ENCODE results near the gene GPLD1.

GPLD1 gene, protein sequence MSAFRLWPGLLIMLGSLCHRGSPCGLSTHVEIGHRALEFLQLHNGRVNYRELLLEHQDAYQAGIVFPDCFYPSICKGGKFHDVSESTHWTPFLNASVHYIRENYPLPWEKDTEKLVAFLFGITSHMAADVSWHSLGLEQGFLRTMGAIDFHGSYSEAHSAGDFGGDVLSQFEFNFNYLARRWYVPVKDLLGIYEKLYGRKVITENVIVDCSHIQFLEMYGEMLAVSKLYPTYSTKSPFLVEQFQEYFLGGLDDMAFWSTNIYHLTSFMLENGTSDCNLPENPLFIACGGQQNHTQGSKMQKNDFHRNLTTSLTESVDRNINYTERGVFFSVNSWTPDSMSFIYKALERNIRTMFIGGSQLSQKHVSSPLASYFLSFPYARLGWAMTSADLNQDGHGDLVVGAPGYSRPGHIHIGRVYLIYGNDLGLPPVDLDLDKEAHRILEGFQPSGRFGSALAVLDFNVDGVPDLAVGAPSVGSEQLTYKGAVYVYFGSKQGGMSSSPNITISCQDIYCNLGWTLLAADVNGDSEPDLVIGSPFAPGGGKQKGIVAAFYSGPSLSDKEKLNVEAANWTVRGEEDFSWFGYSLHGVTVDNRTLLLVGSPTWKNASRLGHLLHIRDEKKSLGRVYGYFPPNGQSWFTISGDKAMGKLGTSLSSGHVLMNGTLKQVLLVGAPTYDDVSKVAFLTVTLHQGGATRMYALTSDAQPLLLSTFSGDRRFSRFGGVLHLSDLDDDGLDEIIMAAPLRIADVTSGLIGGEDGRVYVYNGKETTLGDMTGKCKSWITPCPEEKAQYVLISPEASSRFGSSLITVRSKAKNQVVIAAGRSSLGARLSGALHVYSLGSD

DNA sequence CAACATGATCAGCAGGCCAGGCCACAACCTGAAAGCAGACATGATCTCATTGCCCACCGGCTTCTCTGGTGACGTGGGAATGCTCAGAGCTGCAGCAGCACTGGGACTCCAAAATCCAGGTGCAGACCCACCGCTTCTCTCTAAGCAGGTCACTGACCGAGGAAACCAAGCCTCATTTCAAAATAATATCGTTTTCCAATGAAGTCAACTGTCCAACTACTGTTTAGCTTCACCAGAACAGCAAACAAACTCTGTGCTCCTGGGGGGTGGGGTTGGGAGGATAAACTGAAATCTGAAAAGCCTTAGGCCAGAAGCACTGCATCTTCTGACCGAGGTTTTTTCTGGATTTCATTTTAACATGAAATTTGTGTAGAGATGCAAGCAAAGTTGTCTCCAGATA lies at the start of gene GPLD1:
Gene GPLD1 (minus strand): TSS at position 109 of the 400 bp plus-strand sequence. CDS start 67 bp downstream, at position 42.
- TF ChIP-seq GATA2 (IDR thresholded peaks at IDR 0.05; ENCODE audit: low read depth, low read length), result no peak
- TF ChIP-seq GATA3 (IDR thresholded peaks at IDR 0.05; ENCODE audit: low read depth, low read length), result no peak

DNA sequence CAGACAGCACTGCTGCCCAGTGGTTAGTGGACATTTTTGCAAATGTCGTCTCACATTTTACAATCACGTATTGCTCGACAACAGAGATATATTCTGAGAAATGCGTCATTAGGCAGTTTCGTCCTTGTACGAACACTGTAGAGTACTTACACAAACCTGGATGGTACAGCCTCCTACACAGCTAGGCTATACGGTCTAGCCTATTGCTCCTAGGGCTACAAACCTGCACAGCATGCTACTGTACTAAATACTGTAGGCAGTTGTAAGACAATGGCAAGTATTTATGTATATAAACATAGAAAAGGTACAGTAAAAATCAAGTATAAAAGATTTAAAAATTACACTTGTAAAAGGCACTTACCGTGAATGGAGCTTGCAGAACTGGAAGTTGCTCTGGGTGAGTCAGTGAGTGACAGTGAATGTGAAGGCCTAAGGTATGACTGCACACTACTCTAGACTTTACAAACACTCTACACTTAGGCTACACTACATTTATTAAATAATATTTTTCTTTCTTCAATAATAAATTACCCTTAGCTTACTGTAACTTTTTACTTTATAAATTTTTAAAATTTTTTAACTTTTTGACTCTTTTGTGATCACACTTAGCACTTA lies 48.5 kb upstream of the GPLD1 start:
- TF ChIP-seq GATA3 (IDR thresholded peaks at IDR 0.05; ENCODE audit: low read depth, low read length) (no peak), GATA2 (IDR thresholded peaks at IDR 0.05; ENCODE audit: low read depth, low read length) (no peak)

DNA sequence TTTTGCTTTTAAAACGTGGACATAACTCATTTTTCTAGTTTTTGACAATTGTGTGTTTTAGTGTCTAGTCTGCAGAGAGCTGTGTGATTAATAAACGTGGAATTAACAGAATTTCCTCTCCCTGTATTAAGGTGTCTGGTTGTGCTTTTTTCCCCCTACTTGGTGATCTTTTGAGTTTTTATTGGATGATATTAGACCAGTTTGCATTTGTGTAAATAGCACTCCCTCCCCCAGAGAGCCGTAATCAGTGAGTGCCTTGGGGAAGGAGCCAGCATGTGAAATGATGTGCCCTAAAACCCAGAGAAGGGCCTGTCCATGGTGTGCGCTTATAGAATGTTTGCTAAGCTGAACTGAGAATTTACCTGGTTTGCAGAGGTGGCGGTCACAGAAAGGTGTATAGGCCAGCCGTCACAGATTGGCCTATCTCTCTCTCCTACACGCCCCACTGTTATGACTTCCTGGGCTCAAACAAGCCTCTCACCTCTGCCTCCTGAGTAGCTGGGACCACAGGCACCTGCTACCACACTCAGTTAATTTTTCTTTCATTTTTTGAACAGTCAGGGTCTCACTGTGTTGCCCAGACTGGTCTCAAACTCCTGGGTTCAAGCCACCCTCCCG lies 47.8 kb upstream of the GPLD1 start:
- TF ChIP-seq GATA3 (IDR thresholded peaks at IDR 0.05; ENCODE audit: low read depth, low read length) (no peak), GATA2 (IDR thresholded peaks at IDR 0.05; ENCODE audit: low read depth, low read length) (no peak)

DNA sequence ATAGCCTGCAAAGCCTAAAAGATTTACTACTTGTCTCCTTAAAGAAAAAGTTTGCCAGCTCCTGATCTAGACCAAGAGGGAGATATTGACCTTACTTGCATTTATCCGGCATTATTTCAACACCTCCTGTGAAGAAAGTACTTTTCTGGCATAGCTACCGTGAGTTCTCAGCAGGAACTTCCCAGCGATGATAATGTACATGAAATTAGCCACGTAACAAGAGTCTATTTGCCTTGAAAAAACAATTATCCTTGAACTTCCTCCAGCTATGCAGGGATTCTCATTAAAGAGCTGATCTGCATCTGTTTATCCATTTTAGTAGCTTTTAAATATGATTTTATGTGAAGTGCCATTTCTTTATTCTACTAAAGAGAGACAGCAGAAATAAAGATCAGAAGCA lies 47.1 kb upstream of the GPLD1 start:
- no peak for TF ChIP-seq GATA3 (IDR thresholded peaks at IDR 0.05; ENCODE audit: low read depth, low read length)
- TF ChIP-seq GATA2 (IDR thresholded peaks at IDR 0.05; ENCODE audit: low read depth, low read length), result no peak

DNA sequence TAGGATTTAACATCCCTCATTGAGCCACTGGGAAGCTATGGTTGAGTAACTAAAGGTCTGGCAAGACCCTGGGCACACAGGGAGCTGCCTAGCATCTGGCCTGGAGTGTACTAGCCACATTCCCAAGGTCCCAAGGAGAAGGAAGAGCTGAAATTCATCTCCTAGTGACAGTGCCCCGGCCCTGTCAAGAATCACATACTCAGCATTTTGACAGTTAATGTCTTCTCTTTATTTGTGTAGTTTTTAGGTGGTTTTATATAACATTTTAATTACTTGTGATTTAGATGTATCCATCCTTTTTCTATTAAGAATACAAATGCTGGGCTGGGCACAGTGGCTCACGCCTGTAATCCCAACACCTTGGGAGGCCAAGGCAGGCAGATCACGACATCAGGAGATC lies 45.8 kb upstream of the GPLD1 start:
- no peak for TF ChIP-seq GATA3 (IDR thresholded peaks at IDR 0.05; ENCODE audit: low read depth, low read length)
- no peak for TF ChIP-seq GATA2 (IDR thresholded peaks at IDR 0.05; ENCODE audit: low read depth, low read length)

DNA sequence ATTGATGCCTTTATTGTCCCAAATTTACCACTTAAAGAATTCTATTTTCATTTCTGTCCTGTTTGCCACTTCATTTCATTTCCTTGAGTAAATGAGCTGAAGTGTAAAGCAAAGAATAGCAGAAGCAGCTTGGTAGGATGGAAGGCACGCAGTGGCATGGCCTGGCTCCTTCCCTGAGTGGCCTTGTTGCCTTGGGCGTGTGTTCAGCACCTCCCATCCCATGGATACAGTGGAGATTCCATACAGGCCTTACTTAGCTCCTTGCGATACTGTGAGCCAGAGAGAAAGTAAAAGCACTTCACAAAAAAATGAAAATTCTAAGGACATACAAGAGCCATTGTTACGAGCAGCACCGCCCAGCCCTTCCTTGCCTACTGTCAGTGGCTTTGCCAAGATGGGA lies 45.0 kb upstream of the GPLD1 start:
- TF ChIP-seq GATA3 (IDR thresholded peaks at IDR 0.05; ENCODE audit: low read depth, low read length) (no peak), GATA2 (IDR thresholded peaks at IDR 0.05; ENCODE audit: low read depth, low read length) (no peak)

DNA sequence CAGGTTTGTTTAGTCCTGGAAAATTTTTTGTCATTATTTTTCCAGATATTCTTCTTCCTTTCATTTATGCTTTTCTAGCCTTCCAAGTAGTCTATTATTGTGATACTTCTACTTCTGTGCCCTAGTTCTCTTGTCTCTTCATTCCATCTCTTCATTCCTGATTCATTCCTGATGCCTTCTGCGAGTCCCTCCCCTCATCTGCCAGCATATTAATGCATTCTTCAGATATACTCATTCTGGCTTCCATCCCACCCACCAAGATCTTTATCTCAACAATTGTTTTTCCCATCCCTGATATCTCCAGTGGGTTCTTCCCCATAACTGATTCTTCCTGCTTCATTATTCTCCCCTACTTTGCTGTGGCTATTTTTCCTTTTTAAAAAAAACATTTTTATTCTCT lies 40.6 kb upstream of the GPLD1 start:
- TF ChIP-seq GATA2 (IDR thresholded peaks at IDR 0.05; ENCODE audit: low read depth, low read length), result peak; percentile 74
- TF ChIP-seq GATA3 (IDR thresholded peaks at IDR 0.05; ENCODE audit: low read depth, low read length), result peak; percentile 63; the same call in 1 of the 2 replicates

DNA sequence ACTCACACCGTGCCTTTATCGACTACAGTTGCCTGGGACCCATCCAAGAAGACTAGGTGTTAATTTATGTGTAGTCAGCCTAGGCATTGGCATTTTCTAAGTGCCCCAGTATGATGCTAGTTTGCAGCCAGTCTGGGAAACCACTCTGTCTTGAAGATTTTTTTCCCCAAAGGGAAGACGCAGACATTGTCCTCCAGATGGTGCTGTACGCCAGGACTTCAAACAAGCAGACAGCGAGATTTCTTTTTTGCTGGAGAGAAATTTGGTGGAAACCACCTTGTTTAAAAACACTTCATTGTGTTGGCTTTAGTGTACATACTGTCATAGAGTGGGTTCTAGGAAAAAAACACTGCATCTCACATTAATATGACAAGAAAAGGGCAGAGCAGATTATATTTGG lies 35.4 kb upstream of the GPLD1 start:
- TF ChIP-seq GATA2 (IDR thresholded peaks at IDR 0.05; ENCODE audit: low read depth, low read length) (no peak), GATA3 (IDR thresholded peaks at IDR 0.05; ENCODE audit: low read depth, low read length) (no peak)

DNA sequence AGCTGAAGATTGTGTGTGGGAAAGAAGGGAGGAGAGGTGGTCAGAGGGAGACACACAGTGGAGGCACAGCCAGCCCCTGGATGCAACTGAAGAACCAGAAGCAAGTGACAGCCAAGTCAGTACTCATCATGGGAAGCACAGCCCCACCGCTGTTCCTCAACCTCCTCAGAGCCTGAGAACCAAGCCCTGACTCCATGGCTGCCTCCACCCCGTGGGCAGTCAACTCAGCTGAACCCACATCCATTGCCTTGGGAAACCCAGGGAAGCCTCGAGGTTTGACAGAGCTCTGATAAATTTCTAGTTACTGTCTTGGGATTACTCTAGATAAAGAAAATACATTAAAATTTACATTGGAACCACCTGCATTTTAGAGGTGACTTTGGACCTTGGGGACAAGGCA lies 35.0 kb upstream of the GPLD1 start:
- TF ChIP-seq GATA3 (IDR thresholded peaks at IDR 0.05; ENCODE audit: low read depth, low read length) (no peak), GATA2 (IDR thresholded peaks at IDR 0.05; ENCODE audit: low read depth, low read length) (no peak)

DNA sequence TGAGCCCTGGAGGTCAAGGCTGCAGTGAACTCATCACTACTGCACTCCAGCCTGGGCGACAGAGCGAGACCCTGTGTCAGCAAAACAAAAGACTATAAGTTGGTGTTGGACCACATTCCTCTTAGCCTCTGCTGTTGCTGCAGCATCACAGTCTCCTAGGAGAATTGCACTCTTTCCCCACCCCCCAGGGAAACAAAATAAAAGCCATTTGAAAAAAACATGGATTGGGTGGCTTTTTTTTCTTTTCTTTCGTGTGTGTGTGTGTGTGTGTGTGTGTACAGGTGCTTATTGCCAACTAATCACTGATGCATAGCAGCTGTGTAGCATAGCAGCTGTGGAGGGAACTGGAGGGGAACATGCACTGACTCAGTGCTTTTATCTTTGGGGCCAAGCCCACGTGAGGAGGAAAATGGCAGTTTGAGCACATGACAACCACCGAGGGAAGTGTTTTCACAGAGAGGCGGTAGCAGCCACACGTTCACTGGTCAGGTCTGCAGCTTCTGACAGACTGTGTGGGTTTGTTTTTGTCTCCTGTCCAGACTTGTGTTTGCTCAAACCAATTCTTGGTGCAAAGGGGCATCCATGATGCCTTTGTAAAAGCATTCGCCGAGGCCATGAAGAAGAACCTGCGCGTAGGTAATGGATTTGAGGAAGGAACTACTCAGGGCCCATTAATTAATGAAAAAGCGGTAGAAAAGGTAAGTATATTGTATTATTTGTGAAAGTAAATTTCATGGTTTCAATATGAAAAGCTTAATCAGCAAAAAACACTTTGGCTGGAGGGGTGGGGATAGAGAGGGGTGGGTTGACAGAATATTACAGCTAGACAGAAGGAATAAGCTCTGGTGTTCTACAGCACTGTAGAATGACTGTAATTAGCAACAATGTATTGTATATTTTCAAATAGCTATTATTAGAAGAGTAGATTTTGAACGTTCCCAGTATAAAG lies 33.1 kb upstream of the GPLD1 start:
- no peak for TF ChIP-seq GATA2 (IDR thresholded peaks at IDR 0.05; ENCODE audit: low read depth, low read length)
- TF ChIP-seq GATA3 (IDR thresholded peaks at IDR 0.05; ENCODE audit: low read depth, low read length), result no peak

DNA sequence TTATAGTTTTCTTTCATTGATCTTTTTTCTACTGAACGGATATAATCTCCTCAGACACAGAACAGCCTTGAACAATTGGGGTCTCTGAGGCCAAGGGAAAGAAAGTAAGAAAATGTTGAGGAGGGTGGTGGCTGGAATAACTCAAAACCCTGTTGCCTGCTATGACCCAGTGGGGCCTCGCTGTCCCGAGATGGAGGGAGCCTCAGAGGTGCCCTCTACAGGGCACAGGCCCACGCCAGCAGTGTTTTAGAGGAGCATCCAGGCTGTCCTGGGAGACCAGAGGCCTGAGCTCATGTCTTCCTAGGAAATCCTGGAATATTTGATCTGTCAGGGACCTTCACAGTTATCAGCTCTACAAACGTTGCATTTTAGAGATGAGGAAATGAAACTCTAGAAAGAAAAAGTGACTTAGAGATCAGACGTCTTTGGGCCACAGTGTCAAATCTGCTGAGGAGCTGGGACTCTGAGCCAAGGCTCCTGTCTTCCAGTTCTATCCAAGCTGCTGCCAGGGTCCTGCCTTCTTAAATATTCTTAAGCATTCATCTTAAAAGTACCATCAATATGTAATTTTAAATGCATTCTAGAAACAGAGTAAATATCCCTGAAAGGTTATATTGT lies 31.7 kb upstream of the GPLD1 start:
- no peak for TF ChIP-seq GATA3 (IDR thresholded peaks at IDR 0.05; ENCODE audit: low read depth, low read length)
- no peak for TF ChIP-seq GATA2 (IDR thresholded peaks at IDR 0.05; ENCODE audit: low read depth, low read length)

DNA sequence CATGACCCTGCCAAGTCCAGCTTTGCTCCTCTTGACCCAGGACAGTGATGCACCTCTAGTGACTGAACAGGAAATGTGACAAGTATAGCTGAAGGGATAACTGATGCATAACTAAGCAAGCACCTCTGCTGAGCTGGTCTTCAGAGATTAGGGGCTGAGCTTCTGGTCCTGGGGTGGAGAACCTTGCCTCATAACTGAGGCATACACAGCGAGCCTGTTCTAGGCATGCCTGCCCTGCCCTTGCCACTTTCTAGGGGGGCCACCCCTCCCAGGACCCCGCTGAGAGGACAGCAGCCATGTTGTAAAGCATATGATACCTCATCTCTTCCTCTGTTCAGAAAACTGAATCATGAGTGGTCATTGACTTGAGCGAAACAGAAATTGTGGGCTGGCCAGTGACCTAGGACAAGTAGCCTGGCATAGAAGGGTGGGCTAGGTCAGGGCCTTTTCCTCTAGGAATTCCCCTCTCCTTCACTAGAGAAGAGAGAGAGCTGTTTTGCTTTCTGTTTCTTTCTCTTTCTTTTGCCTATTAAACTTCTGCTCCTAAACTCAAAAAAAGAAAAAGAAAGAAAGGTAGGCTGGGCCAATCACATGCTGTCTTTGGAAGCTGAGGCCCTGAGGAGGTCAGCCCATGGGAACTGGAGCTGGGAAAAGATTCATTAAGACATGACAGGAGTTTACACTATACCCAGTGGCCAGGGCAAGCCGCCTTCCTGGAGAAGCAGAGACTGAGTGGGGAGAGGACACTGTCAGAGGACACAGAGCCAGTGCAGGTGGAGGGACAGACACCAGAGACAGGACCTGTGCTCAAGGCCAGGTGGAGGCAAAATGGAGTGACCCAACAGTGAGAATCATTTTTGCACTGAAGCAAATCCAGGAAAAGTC lies 28.5 kb upstream of the GPLD1 start:
- TF ChIP-seq GATA2 (IDR thresholded peaks at IDR 0.05; ENCODE audit: low read depth, low read length) (no peak), GATA3 (IDR thresholded peaks at IDR 0.05; ENCODE audit: low read depth, low read length) (no peak)
